ENCODE results near the gene ERICH6. TPM values are rescaled to one million over a fixed set of nuclear protein-coding genes. Genes with fewer than 3 reads are reported as not detected.

ERICH6 gene
- total and polyA plus RNA-seq, 10 of the 15 experiments (the other 5 are each of a cell fraction or from before 2014, with no cell fraction given) = 0.04 to 0.40 (median 0.22) TPM; not detected in 6

DNA sequence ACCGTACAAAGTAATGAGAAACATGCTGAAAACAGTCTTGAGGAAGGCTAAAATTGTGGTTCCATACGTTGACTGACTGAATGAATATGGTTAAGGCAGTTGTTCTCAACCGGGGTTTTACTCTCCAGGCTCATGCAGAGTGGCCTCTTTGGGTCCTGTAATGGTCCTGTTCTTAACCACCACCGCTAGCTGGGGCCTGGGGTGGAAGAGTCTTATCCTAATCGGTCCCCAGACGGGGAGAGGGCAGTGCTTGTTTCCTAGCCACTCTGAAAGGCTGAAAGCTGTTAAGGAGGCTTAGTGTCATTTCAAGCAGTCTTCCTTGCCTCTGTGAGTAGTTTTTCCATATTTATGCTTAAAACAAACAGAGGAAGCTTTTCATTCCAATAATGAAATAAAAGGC lies 68.6 kb downstream of the ERICH6 start:
- RAD21 ChIA-PET (ENCODE audit: unreplicated experiment) = interaction anchor here (0.7 to 2.0 kb wide), 9 partner anchors 21 to 107 kb away, joined by 3 to 8 read pairs (median 3); partner anchors contain the start of genes EIF2A, ERICH6 and SERP1
- Histone ChIP-seq H2AFZ (ENCODE audit: control insufficient read depth, low read depth, low read length) (no peak overlapping the region; the same call in 1 of the 2 replicates), H3K36me3 (ENCODE audit: control insufficient read depth in 2 of 2, insufficient read depth in 2 of 2, low read length in 1 of 2) (peaks cover 1 to 9% of the 10 kb centered on the region in 2 experiments), H3K9me3 (replicated peaks; ENCODE audit: control insufficient read depth, insufficient read depth, low read length) (no peaks in the 10 kb centered on the region), H3K4me2 (ENCODE audit: control insufficient read depth, insufficient read depth) (no peak overlapping the region), H3K79me2 (ENCODE audit: control insufficient read depth, insufficient read depth, low read length) (no peaks in the 10 kb centered on the region), H3K4me1 (ENCODE audit: control insufficient read depth, insufficient read depth, low read length) (peaks cover 5% of the 10 kb centered on the region), H3K27me3 (replicated peaks in 1 of 2; ENCODE audit: control insufficient read depth in 2 of 2, insufficient read depth in 2 of 2, low read length in 1 of 2) (no peaks in the 10 kb centered on the region), H3K27ac (ENCODE audit: control insufficient read depth, insufficient read depth) (0 out of 2 replicates have a peak overlapping the region, but pooled peaks have one; percentile 33), H4K20me1 (ENCODE audit: control insufficient read depth, insufficient read depth) (no peaks in the 10 kb centered on the region), H3K9ac (ENCODE audit: control insufficient read depth, insufficient read depth, low read length) (no peak overlapping the region), H3K4me3 (no peak overlapping the region)
- ATAC-seq = peak; percentile 53
- 65% methylated on average over 6 of the region's 6 CpGs for WGBS (ENCODE audit: insufficient coverage, insufficient replicate concordance, low lambda C conversion rate, missing lambda C conversion rate)
- intact Hi-C loops (cut with micrococcal nuclease; ENCODE audit: unreplicated experiment) (no loop called here), in situ Hi-C loops (cut with MboI) (no loop called here)
- POLR2A ChIA-PET = interaction anchor here (0.7 to 1.2 kb wide), 4 partner anchors 29 to 345 kb away, joined by 3 to 5 read pairs (median 3); partner anchors contain the start of gene SELENOT
- no peak for FAIRE-seq
- no peak for DNase-seq (ENCODE audit: low read depth, low spot score)
- SMC1A ChIA-PET (ENCODE audit: uncharacterized antibody, unreplicated experiment) = interaction anchor here (0.7 to 2.0 kb wide), 14 partner anchors 9 to 129 kb away, joined by 3 to 9 read pairs (median 4); no protein-coding TSS in a partner anchor
- CTCF ChIA-PET = interaction anchor here (0.6 to 1.3 kb wide), 2 partner anchors 45 to 528 kb away, joined by 5 read pairs; no protein-coding TSS in a partner anchor
- BruUV-seq (replicated peaks) = no TSS peak
- TF ChIP-seq, protein P1, sequence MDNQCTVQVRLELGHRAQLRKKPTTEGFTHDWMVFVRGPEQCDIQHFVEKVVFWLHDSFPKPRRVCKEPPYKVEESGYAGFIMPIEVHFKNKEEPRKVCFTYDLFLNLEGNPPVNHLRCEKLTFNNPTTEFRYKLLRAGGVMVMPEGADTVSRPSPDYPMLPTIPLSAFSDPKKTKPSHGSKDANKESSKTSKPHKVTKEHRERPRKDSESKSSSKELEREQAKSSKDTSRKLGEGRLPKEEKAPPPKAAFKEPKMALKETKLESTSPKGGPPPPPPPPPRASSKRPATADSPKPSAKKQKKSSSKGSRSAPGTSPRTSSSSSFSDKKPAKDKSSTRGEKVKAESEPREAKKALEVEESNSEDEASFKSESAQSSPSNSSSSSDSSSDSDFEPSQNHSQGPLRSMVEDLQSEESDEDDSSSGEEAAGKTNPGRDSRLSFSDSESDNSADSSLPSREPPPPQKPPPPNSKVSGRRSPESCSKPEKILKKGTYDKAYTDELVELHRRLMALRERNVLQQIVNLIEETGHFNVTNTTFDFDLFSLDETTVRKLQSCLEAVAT (IDR thresholded peaks at IDR 0.05) = no peak
- no peak for TF ChIP-seq POU2F2 (IDR thresholded peaks at IDR 0.05; ENCODE audit: borderline replicate concordance, low read depth, low read length)
- TF ChIP-seq, protein P2, sequence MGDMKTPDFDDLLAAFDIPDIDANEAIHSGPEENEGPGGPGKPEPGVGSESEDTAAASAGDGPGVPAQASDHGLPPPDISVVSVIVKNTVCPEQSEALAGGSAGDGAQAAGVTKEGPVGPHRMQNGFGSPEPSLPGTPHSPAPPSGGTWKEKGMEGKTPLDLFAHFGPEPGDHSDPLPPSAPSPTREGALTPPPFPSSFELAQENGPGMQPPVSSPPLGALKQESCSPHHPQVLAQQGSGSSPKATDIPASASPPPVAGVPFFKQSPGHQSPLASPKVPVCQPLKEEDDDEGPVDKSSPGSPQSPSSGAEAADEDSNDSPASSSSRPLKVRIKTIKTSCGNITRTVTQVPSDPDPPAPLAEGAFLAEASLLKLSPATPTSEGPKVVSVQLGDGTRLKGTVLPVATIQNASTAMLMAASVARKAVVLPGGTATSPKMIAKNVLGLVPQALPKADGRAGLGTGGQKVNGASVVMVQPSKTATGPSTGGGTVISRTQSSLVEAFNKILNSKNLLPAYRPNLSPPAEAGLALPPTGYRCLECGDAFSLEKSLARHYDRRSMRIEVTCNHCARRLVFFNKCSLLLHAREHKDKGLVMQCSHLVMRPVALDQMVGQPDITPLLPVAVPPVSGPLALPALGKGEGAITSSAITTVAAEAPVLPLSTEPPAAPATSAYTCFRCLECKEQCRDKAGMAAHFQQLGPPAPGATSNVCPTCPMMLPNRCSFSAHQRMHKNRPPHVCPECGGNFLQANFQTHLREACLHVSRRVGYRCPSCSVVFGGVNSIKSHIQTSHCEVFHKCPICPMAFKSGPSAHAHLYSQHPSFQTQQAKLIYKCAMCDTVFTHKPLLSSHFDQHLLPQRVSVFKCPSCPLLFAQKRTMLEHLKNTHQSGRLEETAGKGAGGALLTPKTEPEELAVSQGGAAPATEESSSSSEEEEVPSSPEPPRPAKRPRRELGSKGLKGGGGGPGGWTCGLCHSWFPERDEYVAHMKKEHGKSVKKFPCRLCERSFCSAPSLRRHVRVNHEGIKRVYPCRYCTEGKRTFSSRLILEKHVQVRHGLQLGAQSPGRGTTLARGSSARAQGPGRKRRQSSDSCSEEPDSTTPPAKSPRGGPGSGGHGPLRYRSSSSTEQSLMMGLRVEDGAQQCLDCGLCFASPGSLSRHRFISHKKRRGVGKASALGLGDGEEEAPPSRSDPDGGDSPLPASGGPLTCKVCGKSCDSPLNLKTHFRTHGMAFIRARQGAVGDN (IDR thresholded peaks at IDR 0.05) = no peak
- no peak for TF ChIP-seq HDGF (IDR thresholded peaks at IDR 0.05)
- no peak for TF ChIP-seq MYC (IDR thresholded peaks at IDR 0.05; ENCODE audit: insufficient read depth, insufficient read length, insufficient replicate concordance, low read length, severe bottlenecking)
- TF ChIP-seq SUZ12 (IDR thresholded peaks at IDR 0.05; ENCODE audit: unreplicated experiment) = no peak
- TF ChIP-seq NFYA (IDR thresholded peaks at IDR 0.05; ENCODE audit: borderline replicate concordance, low read depth, low read length) = no peak
- TF ChIP-seq, protein P3, sequence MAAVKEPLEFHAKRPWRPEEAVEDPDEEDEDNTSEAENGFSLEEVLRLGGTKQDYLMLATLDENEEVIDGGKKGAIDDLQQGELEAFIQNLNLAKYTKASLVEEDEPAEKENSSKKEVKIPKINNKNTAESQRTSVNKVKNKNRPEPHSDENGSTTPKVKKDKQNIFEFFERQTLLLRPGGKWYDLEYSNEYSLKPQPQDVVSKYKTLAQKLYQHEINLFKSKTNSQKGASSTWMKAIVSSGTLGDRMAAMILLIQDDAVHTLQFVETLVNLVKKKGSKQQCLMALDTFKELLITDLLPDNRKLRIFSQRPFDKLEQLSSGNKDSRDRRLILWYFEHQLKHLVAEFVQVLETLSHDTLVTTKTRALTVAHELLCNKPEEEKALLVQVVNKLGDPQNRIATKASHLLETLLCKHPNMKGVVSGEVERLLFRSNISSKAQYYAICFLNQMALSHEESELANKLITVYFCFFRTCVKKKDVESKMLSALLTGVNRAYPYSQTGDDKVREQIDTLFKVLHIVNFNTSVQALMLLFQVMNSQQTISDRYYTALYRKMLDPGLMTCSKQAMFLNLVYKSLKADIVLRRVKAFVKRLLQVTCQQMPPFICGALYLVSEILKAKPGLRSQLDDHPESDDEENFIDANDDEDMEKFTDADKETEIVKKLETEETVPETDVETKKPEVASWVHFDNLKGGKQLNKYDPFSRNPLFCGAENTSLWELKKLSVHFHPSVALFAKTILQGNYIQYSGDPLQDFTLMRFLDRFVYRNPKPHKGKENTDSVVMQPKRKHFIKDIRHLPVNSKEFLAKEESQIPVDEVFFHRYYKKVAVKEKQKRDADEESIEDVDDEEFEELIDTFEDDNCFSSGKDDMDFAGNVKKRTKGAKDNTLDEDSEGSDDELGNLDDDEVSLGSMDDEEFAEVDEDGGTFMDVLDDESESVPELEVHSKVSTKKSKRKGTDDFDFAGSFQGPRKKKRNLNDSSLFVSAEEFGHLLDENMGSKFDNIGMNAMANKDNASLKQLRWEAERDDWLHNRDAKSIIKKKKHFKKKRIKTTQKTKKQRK (IDR thresholded peaks at IDR 0.05; ENCODE audit: low read depth, low read length) = no peak
- no peak for TF ChIP-seq POLR2AphosphoS5 (IDR thresholded peaks at IDR 0.05; ENCODE audit: low read length)
- TF ChIP-seq, protein P4, sequence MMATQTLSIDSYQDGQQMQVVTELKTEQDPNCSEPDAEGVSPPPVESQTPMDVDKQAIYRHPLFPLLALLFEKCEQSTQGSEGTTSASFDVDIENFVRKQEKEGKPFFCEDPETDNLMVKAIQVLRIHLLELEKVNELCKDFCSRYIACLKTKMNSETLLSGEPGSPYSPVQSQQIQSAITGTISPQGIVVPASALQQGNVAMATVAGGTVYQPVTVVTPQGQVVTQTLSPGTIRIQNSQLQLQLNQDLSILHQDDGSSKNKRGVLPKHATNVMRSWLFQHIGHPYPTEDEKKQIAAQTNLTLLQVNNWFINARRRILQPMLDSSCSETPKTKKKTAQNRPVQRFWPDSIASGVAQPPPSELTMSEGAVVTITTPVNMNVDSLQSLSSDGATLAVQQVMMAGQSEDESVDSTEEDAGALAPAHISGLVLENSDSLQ (IDR thresholded peaks at IDR 0.05) = no peak
- TF ChIP-seq CREB1 (IDR thresholded peaks at IDR 0.05; ENCODE audit: low read depth) = no peak
- no peak for TF ChIP-seq CBX3 (IDR thresholded peaks at IDR 0.05; ENCODE audit: borderline replicate concordance, low read depth)
